Measurements from ENCODE around the gene GP1BB.
"Not testable (repeated sequence)": the region's sequence is repeated elsewhere in the genome, so short reads cannot be mapped to it uniquely, and the experiment has no call there.

GP1BB gene

GRCh38 chr22:19693981-19694670 lies 29.2 kb upstream of the GP1BB start:
- DNase-seq = no peak

DNA sequence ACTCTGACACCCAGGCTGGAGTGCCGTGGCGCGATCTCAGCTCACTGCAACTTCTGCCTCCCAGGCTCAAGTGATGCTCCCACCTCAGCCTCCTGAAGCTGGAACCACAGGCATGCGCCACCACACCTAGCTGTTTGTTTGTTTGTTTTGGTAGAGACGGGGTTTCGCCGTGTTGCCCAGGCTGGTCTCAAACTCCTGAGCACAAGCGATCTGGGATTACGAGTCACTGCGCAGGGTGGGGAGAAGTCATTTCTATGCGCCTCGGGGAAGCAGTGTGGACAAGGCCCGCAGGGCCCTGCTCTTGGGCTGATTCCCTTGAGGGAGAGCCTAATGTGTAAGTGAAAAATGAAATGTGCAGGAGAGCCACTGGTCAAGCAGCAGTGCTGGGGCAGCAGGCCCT lies 28.6 kb upstream of the GP1BB start:
- DNase-seq = no peak

GRCh38 chr22:19696504-19697276 lies 26.6 kb upstream of the GP1BB start:
- no peak for DNase-seq

DNA sequence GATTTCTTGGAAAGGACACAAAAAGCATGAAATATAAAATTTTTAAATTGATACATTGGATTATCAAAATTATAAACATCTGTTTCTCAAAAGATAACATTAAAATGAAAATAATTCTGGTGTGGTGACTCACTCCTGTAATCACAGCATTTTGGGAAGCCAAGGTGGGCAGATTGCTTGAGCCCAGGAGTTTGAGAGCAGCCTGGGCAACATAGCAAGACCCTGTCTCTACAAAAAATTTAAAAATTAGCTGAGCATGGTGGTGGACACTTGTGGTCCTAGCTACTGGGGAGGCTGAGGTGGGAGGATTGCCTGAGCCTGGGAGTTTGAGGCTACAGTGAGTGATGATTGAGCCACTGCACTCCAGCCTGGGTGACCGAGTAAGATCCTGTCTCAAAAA lies 25.5 kb upstream of the GP1BB start:
- not testable (repeated sequence) for DNase-seq

DNA sequence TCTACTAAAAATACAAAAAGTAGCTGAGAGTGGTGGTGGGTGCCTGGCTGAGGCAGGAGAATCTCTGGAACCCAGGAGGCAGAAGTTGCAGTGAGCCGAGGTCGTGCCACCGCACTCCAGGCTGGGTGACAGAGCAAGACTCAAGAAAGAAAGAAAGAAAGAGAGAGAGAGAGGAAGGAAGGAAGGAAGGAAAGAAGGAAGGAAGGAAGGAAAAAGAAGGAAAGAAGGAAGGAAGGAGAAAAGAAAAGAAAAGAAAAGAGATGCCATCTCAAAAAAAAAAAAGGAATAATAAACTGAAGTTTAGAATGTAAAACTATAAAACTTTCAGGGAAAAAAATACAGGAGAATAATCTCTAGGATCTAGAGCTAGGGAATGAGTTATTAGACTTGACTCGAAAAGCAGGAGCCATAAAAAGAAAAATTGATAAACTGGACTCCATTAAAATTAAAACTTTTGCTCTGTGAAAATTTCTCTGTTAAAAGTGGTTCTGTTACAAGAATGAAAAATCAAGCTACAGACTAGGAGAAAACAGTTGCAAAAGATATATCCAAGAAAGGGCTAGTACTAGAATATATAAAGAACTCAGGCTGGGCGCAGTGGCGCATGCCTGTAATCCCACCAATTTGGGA lies 22.4 kb upstream of the GP1BB start:
- no peak for DNase-seq

DNA sequence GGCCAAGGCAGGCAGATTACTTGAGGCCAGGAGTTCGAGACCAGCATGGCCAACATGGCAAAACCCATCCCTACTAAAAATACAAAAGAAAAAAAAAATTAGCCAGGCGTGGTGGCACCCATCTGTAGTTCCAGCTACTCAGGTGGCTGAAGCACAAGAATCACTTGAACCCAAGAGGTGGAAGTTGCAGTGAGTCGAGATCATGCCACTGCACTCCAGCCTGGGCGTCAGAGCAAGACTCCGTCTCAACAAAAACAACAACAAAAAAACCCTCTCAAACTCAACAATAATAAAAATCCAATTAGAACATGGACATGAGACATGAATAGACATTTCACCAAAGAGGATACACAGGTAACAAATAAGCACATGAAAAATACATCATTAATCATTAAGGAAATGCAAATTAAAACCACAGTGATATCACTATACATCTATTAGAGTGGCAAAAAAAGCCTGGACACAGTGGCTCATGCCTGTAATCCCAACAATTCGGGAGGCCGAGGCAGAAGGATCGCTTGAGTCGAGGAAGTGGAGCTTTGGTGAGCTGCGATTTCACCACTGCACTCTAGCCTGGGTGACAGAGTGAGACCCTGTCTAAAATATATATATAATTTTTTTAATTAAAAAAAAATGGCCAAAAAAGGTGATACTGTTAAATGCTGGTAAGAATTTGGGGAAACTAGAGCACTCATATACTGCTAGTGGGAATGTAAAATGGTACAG lies 21.8 kb upstream of the GP1BB start:
- DNase-seq = no peak

DNA sequence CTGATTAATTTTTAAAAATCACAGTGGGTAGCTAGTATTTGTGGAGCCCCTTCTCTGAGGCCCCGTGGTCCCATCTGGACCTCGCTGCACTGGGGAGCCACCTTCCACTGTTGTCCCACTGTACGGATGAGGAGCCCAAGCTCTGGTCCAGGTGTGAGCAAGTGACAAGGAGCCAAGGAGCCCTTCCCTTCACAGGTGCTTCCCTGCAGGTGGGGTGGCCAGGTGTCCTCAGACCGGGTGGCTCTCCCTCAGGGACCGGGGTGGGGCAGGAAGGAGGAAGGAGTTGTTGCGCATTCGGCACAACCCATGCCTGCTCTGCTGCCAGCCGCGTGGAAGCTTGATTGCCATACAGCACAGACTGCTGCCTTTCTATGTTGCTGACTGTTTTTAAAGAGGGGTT lies 19.5 kb upstream of the GP1BB start:
- no peak for DNase-seq

DNA sequence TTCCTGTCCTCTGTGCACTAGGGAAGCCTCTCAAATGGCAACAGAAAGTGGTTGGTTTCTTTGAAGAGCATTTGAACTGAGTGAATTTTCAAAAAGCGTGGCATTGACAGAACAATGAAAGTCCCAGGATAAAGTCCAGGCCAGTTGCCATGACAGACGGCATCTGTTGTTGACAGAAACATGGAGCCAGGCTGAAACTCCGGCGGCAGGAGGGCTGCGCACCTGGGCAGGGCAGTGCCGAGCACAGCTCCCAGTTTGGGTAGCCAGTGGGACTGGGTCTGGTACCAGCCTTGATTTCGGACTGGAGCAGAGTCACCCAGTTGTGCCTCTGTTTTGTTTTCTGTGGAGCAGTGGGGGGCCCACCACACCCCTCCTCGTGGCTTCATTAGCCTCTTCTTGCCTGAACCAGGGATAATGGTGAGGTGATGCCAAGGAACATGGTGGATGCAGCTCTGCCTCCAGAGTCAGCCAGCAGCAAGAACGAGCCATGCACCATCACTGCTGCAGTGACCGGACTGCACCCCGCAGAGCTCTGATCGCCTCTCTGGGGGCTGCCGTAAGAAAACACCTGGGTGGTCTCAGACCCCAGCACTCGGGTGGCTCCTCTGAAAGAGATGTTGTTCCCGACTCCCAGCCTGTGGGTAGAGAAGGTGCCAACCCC lies 18.9 kb upstream of the GP1BB start:
- no peak for DNase-seq

GRCh38 chr22:19705181-19705934 lies 18.0 kb upstream of the GP1BB start:
- DNase-seq = no peak

- no peak for DNase-seq
These were observed 16.6 kb upstream of the GP1BB start for GRCh38 chr22:19706661-19707151.

DNA sequence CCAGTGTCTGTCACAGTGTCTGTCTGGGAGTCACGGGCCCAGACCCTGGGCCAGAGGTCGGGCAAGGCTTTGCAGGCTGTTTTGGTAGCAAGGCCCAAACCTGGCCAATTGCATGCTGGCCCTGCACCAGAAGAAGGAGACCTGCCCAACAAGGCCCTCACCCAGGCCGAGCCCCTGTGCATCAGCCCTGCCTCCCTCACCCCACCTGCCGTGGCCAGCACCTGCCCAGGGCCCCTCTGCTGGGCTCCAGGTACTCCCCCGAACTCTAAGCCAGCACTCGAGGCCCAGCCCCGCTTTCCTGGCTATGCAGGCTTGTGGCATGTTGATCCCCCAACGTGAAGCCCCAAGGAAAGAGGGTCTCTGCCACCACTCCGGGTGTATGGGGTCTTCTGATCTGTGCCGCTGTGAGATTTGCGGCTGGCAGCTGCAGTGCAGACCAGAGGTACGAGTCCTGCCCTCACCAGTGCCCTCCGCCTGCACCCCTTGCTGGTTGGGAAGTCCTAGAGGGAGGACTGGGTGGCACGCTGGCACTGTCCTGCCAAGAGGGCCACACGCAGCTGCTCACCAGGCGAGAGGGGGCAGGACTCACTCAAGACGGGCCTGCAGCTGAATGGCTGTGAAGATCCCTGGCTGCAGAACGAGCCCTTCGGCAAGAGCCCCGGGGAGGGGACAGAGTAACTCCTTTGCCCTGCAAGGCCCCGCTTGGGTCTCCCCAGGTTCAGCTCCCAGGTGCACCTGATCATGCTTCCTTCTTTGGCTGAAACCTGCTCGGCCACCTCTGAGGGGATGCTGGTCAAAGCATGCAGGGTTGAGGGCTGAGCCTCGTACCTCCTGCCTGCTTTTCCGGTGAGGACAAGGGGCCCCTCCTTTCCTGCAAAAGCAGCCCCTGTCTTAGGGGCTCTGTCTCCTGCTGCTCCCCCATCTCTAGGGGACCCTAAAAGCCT lies 15.7 kb upstream of the GP1BB start:
- no peak for DNase-seq

GRCh38 chr22:19708321-19709011 lies 14.9 kb upstream of the GP1BB start:
- DNase-seq = no peak

- DNase-seq = no peak
These were observed 14.1 kb upstream of the GP1BB start for GRCh38 chr22:19709063-19709769.

- DNase-seq = no peak
These were observed 13.1 kb upstream of the GP1BB start for GRCh38 chr22:19710020-19710768.

GRCh38 chr22:19710769-19711106 lies 12.6 kb upstream of the GP1BB start:
- no peak for DNase-seq

DNA sequence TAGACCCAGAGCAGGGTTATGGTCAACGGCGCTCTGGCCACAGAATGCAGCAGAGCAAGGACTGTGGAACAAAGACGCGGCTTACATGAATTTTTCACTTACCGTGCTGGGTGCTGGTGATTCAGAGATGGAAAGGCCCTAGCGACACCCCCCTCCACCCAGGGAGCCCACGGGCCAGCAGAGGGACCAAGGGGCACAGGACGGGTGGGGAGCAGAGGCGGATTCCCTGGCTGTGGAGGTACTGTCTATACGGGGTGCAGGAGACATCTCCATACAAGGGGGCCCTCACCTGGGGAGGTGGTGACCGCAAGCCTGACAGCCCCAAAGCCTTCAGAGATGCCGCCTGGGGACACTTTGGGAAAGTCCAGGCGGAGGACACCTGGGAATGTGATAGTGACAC lies 10.1 kb upstream of the GP1BB start:
- no peak for DNase-seq

- DNase-seq = no peak
These were observed 9.6 kb upstream of the GP1BB start for GRCh38 chr22:19713650-19714311.
